NCI-H2029 (cell line): ENCODE results near the gene CCN5.

Experiments used
- DNase-seq: peaks from one replicate; lab custom pipeline; 2025; lab: John Stamatoyannopoulos, UW

Gene CCN5

DNA sequence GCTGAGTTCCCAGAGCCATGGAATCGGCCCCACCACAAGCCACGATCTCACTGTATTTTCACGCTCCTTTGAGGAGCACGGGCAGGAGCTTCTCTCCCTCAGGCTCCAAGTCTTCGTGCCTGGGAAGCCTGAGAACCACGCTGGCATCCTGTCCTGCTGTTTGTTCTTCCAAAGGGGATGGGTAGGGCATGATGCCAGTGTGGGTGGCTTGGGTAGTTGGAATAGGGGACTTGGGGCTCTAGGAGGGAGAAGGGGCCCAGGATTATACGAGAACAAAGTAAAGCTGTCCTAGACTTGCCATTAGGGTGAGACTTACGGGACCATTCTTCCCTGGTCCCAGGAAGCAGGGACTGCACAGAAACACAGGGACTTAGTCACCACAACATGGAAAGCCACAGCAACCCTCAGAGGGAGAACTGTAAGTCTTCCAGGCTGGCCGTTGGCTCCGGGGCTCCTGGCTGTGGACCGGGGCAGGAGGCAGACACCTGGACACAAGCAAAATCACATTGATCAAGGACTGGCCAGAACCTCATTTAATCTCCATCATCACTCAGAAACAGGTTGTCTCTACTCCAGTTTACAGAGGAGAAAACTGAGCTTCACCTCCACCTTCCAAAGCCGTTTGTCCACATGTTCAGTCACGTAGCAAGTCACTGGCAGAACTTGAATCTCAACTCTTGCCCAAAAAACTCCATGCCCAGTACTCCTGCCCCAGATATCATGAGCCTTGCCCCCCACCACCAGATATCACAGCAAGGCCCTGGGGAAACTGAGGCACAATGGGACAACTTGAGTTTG, 1.3 kb downstream of the CCN5 start:
- DNase-seq, result no peak

DNA sequence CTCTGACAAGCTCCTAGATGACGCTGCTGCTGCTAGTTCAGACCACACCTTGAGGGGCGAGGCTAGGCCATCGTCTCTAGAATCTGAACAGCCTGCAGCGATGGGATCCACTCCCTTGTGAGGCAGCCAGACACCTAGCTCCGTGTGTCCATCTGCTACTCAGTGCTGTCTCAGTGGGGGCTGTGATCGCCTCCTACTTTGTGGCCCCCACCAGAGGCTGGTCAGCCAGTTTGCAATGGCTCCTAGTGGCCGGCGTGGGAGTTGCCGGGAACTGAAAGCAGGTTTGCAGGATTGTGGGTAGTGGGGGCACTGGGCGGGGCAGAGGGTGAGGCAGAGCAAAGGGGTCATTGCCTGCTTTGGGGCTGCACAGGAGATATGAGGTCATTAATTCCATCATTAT, 2.8 kb downstream of the CCN5 start:
- DNase-seq, result no peak

DNA sequence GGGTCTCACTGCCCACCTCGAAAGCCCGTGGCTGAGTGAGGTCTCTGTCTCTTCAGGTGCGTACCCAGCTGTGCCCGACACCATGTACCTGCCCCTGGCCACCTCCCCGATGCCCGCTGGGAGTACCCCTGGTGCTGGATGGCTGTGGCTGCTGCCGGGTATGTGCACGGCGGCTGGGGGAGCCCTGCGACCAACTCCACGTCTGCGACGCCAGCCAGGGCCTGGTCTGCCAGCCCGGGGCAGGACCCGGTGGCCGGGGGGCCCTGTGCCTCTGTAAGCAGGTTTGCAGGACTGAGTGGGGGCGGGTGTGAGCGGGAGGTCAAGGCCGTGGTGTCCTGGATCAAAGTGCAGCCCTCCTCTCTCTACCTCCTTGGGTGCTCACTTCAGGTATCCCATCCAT, 4.7 kb downstream of the CCN5 start:
- DNase-seq, result no peak

DNA sequence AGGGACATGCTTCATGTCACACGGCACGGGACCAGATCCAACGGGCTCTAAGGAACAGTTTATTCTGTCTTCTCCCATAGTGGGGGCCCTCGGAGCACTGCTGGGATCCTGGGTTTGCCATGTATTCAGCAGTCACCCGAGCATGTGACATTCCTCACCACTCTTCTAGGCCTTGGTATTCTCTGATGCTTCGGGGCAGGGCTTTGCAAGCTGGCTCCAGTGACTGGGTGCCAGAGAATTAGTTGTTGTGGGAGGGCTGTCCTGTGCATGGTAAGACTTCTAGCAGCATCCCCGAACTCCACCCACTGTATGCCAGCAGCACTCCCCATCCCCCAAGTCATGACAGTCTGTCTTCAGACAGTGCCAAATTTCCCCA, 5.4 kb downstream of the CCN5 start:
- no peak for DNase-seq

DNA sequence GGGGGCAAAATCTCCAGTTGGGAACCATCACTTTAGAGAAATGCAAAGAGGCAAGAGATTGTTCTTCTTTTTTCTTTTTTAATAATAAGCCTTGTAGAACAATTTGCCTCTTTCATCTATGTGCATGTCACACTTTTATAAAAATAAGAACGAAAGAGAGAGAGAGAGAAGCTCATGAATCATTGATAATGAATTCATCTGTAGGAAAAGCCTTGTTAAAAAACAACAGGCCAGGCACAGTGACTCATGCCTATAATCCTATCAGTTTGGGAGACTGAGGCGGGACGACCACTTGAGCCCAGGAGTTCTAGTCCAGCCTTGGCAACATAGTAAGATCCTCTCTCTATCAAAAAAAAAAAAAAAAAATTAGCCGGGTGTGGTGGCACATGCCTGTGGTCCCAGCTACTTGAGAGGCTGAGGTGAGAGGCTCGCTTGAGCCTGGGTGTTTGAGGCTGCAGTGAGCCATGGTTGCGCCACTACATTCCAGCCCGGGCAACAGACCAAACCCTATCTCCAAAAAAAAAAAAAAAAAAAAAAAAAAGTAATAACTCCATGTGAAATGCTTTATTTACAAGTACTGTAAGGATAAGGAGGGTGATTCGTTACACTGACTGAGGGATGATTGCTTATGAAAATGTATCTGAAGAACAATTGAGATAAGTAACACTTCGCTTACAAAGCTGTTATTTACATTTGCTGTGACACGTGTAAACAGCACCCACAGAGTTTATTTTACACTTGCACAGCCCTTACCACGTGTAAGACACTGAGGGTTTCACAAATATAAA, 6.0 kb downstream of the CCN5 start:
- peak; percentile 70 for DNase-seq

DNA sequence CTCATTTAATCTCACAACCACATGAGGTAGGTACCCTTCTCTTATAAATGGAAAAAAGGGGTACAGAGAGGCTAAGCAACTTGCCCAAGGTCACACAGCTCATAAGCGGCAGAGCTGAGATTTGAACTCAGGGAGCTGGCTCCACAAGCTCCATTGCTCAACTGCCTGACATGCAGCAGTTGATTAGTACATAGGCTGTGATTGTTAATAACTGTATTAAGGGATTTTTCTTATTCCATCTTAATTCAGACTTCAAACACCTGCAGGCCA, 6.6 kb downstream of the CCN5 start:
- DNase-seq, result no peak

DNA sequence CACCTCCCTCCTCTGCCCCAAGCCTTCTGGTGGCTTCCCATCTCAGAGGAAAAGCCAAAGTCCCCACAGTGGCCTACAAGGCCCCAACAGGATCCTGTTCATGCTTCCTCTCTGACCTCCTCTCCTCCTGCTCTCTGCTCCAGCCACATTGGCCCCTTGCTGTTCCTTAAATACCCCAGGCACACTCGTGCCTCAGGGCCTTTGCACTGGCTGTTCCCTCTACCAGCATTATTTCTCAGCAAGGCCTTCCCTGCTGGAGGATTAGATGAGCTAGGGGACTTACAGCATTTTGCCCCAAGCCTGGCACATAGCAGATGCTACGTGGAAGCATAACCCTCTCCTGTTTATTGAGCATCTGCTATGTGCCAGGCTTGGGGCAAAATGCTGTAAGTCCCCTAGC, 7.8 kb downstream of the CCN5 start:
- no peak for DNase-seq

DNA sequence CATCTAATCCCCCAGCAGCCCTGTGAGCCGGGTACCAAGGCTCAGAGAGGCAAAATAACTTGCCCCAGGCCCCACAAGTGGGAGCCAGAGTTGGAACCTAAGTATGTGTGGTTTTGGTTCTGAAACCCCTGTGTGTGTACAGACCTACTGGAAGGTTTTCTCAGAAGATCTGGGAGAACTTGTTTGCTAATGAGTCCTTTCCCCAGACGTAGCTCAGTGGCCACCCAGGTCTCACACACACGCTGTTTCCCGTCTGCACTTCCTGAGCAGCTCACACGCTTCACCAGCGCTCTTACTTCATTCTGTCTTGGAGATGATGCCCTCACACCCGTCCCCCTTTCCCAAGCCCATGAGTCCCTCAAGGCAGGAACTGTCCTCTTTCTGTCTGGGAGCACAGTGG, 8.2 kb downstream of the CCN5 start:
- DNase-seq, result no peak

DNA sequence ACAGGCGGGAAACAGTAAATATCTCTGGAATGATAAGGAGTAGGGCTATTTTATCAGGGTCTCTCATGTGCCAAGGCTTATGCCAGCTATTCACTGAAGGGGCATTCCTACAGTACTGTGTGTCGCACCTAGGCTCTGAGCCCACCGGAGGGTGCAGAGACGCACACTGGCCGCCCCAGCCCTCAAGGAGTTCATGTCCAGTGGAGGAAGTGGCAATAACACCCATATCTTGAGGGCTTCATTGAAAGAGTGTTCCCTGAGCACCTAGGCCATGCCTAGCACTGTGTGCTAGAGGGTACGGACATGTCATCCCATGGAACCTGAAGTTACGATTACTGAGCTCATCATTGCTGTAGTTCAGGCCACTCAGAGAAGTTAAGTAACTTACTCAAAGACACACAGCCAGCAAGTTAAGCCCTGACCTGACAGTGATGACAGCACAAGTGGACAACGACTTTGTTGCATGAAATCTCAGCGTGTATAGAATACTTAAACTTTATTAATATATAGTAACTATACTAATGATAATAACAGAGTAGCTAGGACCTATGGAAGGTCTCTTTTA, 8.7 kb downstream of the CCN5 start:
- DNase-seq, result no peak

DNA sequence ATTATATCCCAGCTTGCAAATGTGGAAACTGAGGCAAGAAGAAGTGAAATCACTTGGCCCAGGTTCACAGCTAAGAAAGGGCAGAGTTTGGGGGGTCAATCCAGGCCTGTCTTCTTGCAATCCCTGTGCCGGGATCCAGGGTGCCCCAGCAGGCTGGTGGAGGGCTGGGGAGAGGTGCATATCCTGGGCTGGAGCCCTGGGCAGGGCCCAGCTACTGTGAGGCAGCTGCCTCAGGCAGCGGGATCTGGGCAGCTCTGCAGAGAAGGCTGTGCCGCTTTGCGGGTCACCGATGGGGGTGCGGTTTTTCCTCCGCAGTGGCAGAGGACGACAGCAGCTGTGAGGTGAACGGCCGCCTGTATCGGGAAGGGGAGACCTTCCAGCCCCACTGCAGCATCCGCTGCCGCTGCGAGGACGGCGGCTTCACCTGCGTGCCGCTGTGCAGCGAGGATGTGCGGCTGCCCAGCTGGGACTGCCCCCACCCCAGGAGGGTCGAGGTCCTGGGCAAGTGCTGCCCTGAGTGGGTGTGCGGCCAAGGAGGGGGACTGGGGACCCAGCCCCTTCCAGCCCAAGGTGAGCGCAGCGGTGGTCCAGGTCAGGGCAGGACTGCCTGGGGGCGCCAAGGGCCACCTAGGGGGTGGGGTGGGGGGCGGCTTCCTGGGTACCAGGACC, 9.4 kb downstream of the CCN5 start:
- no peak for DNase-seq

DNA sequence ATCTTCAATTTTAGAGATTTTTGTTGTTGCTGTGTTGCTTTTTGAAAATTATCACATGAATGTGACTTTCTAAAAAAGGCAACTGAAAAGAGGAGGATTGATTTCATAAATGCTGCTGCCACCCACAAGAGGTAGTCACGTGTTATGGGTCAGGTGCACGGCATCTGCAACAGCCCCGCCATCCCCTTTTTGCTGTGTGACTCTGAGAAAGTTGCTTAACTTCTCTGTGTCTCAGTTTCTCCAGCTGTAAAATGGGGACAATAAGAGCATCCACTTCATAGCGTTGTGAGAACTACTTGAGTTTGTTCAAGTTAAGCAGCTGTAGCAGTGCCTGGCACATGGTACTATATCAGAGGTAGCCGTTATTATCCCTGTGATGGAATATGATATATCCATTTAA, 10.7 kb downstream of the CCN5 start:
- DNase-seq, result no peak

DNA sequence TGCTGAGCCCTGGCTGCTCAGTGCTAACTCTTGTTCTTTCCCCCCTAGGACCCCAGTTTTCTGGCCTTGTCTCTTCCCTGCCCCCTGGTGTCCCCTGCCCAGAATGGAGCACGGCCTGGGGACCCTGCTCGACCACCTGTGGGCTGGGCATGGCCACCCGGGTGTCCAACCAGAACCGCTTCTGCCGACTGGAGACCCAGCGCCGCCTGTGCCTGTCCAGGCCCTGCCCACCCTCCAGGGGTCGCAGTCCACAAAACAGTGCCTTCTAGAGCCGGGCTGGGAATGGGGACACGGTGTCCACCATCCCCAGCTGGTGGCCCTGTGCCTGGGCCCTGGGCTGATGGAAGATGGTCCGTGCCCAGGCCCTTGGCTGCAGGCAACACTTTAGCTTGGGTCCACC, 11.9 kb downstream of the CCN5 start:
- DNase-seq, result no peak

DNA sequence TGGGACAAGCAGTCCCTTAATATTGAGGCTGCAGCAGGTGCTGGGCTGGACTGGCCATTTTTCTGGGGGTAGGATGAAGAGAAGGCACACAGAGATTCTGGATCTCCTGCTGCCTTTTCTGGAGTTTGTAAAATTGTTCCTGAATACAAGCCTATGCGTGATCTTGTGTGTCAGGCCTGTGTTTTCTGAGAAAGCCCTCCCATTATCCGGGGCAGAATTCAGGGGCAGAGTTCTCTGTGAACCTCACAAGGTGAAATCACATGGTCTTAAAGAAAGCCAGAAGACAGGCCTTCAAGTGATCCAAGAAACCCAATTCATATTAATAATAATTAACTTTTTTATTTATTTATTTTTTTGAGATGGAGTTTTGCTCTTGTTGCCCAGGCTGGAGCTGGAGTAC, 12.5 kb downstream of the CCN5 start:
- no peak for DNase-seq

DNA sequence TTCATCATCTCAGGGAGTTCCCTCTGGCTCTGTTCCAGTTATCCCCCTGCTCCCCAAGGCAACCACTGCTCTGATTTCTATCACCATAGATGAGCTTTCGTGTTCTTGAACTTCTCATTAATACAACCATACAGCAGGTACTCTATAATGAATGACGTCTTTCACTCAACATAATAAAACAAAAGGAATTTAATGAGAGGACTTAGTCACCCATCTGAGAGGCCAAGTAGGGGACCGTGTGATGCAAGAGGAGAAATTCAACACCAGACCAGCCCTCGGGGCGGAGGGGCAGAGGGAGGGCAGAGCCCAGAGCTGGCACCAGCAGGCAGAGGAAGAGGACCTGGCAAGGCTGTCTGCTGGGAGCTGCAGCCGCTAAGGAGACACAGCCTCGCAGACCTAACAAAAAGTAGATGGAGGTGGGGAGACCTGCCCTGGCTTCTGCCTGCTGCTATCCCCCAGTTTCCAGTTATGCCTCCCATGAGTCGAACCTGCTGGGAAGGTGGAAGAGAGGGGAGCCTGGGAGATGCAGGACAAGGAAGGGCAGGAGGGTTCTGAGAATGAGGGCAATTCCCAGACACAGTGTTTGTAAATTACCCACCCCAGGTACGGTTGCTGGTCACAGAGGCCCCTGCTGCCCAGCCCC, 13.8 kb downstream of the CCN5 start:
- peak; percentile 85 for DNase-seq

DNA sequence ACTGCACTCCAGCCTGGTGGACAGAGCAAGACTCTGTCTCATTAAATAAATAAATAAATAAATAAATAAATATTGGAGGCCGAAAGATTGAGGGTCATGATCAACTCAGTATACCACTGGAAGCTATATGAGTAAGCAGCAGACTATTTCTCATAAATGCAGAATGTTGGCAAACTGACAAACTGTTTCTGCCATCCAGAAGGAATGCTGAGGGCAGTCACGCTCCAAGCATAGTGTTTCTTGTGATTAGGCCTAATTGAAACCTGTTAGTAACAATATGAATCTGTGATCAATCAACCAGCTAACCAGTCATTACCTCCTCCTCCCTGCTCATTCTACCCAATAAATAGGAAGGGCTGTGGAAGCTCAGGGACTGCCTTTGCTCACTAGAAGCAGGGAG, 15.3 kb downstream of the CCN5 start:
- no peak for DNase-seq

DNA sequence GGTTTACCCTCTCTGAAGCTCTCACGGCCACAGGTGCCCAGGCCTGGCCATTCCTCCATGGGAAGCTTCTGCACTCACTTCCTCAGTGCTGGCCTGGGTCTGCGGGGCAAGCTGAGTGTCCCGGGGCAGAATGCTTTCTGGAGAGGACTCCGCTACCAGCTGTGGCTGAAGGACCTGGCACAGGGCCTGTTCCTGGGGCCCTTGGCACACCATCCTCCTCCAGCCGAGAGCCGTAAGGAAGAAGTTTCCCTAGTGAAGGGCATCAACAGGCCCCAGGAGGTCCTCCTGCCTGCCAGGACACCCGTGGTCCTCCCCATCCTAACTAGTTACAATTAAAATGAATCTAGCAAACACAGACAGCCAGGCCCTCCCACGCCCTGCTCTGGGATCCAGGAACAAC, 16.5 kb downstream of the CCN5 start:
- DNase-seq, result peak; percentile 41

DNA sequence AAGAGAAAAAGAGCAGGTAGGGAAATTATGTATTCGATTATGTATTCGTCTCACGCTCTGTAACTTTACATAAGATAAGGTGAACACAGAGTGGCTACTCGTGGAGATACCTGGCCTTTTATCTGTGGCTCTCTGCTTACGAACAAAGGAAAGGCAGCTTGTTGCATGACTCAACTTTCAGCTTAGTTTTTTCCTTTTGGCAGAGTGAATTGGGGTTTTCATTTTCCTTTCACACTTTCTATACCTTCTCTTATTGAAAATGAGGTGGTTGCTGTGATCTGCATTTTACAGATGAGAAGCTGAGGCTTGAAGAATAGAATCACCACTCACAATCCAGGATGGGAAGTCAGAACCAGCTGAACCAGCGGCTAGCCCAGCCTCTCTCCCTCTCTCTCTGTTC, 17.2 kb downstream of the CCN5 start:
- DNase-seq, result no peak

DNA sequence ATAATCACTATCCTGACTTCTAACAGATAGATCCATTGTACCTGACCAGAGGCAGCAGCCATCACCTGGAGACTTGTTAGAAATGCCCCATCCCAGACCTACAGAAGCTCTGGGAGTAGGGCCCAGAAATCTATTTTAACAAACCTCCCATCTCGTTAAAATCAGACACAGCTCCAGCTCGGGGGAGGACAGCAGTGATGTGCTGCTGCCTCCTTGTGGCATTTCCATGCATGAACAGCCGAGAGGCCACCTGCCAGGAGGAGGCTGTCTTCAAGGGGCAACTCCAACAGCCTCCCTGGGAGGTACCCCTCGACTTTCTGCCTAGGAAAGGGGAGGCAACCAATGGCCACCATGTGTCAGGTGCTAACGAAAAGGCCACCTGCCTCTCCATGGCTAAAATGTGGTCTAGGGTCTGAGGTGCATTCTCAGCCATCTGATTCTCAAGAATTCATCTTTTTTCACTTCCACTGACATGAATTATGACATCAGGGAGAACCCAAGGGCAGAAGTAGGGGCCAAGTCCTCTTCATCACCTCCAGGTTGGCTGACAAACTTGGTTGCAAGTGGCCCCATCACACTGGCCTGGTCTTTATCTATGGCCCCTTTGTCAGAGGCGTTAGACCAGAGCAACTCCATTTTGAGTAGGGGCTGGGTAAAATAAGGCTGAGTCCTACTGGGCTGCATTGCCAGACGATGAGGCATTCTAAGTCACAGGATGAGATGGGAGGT, 18.3 kb downstream of the CCN5 start:
- peak; percentile 53 for DNase-seq

DNA sequence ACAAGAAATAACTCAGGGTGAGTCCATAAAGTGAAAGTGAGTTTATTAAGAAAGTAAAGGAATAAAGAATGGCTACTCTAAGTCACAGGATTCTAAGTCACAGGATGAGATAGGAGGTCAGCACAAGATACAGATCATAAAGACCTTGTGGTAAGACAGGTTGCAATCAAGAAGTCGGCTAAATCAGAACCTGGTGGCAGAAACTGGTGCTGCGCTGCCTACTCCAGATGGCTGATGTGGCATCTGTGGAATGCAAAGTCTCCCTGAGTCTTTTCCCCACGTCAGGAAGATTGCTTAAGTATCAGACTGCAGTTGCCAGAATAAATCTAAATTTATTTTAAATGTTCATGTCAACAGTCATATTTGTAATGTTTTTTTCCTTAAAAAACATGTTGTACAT, 19.8 kb downstream of the CCN5 start:
- no peak for DNase-seq

DNA sequence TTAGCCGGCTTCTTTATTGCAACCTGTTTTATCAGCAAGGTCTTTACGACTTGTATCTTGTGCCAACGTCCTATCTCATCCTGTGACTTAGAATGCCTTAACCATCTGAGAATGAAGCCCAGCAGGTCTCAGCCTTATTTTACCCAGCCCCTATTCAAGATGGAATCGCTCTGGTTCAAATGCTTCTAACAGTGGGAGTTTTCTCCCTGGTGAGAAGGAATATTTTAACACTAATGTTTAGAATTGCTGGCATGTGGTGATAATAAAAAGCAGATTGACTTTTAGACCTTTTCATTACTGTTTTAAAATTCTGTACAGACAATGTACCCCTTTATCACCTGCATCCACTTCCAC, 20.6 kb downstream of the CCN5 start:
- no peak for DNase-seq

DNA sequence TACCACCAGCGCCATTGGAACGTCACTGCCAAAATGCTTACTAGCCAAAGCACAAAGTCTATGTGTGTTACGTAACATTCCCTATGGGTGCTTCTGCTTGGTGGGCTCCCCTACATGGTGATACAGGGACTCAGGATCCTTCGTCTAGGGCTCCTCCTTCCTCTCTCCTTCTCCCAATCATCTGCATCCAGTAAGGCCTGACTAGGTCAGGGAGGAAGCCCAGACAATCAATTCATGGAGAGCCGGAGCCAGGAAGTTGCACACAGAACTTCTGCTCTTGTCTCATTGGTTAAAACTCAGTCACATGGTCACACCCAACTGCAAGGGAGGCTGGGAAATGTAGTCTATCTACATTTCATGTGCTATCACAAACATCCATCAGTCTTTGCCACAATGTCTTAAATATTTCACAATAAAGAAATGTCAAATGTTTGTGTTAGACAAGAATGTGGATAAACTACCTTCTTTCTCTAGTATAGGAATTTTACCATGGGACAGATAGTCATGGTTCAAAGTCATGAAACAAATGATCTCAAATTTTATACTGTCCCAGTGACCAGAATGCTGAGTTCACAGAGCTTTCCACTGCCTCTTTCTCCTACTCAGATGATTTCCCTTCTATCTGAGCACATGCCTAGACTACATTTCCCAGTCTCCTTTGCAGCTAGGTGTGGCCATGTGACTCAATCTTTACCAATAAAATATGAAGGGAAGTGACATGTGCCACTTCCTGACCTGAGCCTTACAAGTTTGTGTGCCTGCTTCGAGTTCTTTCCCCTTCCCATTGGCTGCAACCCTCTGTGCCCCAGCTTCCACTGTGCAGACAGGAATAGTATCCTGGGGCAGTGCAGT, 21.2 kb downstream of the CCN5 start:
- DNase-seq, result peak; percentile 44
